ENCODE results near the gene RAB33B.

DNA sequence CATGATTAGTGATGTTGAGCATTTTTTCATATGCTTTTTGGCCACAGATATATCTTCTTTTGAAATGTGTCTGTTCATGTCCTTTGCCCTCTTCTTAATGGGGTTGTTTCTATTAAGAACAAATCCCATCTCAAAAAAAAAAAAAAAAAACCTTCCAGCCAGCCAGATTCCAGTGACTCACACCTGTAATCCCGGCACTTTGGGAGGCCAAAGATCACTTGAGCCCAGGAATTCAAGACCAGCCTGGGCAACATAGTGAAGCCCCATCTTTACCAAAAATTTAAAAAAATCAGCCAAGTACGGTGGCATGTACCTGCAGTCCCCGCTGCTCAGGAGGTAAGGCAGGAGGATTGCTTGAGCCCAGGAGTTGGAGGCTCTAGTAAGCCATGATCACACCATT lies 5.1 kb downstream of the RAB33B start:
- TF ChIP-seq, protein P1, sequence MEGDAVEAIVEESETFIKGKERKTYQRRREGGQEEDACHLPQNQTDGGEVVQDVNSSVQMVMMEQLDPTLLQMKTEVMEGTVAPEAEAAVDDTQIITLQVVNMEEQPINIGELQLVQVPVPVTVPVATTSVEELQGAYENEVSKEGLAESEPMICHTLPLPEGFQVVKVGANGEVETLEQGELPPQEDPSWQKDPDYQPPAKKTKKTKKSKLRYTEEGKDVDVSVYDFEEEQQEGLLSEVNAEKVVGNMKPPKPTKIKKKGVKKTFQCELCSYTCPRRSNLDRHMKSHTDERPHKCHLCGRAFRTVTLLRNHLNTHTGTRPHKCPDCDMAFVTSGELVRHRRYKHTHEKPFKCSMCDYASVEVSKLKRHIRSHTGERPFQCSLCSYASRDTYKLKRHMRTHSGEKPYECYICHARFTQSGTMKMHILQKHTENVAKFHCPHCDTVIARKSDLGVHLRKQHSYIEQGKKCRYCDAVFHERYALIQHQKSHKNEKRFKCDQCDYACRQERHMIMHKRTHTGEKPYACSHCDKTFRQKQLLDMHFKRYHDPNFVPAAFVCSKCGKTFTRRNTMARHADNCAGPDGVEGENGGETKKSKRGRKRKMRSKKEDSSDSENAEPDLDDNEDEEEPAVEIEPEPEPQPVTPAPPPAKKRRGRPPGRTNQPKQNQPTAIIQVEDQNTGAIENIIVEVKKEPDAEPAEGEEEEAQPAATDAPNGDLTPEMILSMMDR (IDR thresholded peaks at IDR 0.05) = no peak
- TF ChIP-seq POLR2A (IDR thresholded peaks at IDR 0.05) (no peak), POLR2AphosphoS5 (IDR thresholded peaks at IDR 0.05) (no peak), EP300 (IDR thresholded peaks at IDR 0.05) (no peak)
